GM23248 (cell line): Measurements from ENCODE around the gene ZNF768. TPM values are rescaled to one million over a fixed set of nuclear protein-coding genes. Genes with fewer than 3 reads are reported as not detected.

Source experiments
- DNase-seq: peaks from one replicate; pipeline ENCODE4 v3.0.0-alpha.2; 2015
- H2AFZ ChIP-seq: fragments of 200-600 bp; sonication (generic); 2 replicates; pipeline ENCODE4 v1.6.1; 2016; ENCODE audit warnings: antibody characterized with exemption
- H3F3A ChIP-seq: fragments of 200-600 bp; sonication (generic); 2 replicates; pipeline ENCODE4 v1.6.1; 2016; ENCODE audit warnings: mild to moderate bottlenecking, antibody characterized with exemption, mixed run types; ENCODE audit not compliant: insufficient read depth
- H3K27ac ChIP-seq: fragments of 200-600 bp; sonication (generic); 2 replicates; pipeline ENCODE4 v1.5.1; 2016; ENCODE audit warnings: mild to moderate bottlenecking
- H3K27me3 ChIP-seq: fragments of 200-600 bp; sonication (generic); replicated peaks from 2 replicates; pipeline ENCODE4 v1.6.1; 2016; ENCODE audit warnings: mild to moderate bottlenecking; ENCODE audit not compliant: insufficient read depth
- H3K36me3 ChIP-seq: fragments of 200-600 bp; sonication (generic); 2 replicates; pipeline ENCODE4 v1.6.1; 2016; ENCODE audit warnings: low read depth, mild to moderate bottlenecking
- H3K4me1 ChIP-seq: fragments of 200-600 bp; sonication (generic); 2 replicates; pipeline ENCODE4 v1.6.1; 2016; ENCODE audit warnings: mild to moderate bottlenecking; ENCODE audit not compliant: insufficient read depth
- H3K4me2 ChIP-seq: fragments of 200-600 bp; sonication (generic); one replicate; pipeline ENCODE4 v1.6.1; 2016; ENCODE audit warnings: mild to moderate bottlenecking; ENCODE audit not compliant: unreplicated experiment
- H3K4me3 ChIP-seq: fragments of 200-600 bp; sonication (generic); 2 replicates; pipeline ENCODE4 v1.5.1; 2016; ENCODE audit warnings: mild to moderate bottlenecking
- H3K79me2 ChIP-seq: fragments of 200-600 bp; sonication (generic); 2 replicates; pipeline ENCODE4 v1.6.1; 2016; ENCODE audit warnings: mild to moderate bottlenecking; ENCODE audit not compliant: insufficient read depth
- H3K9ac ChIP-seq: fragments of 200-600 bp; sonication (generic); 2 replicates; pipeline ENCODE4 v1.6.1; 2016; ENCODE audit warnings: mild to moderate bottlenecking
- H3K9me2 ChIP-seq: fragments of 200-600 bp; sonication (generic); 2 replicates; pipeline ENCODE4 v1.6.1; 2016; ENCODE audit warnings: mixed run types, mild to moderate bottlenecking, moderate library complexity; ENCODE audit not compliant: insufficient read depth
- H3K9me3 ChIP-seq: fragments of 200-600 bp; sonication (generic); one replicate; pipeline ENCODE4 v1.6.1; 2017; ENCODE audit warnings: low read depth
- H4K20me1 ChIP-seq: fragments of 200-600 bp; sonication (generic); 2 replicates; pipeline ENCODE4 v1.6.0; 2016; ENCODE audit not compliant: insufficient read depth
- EZH2 ChIP-seq: fragments of 200-600 bp; sonication (generic); IDR thresholded peaks from 2 replicates; pipeline ENCODE4 v1.6.1; 2018; ENCODE audit warnings: antibody characterized with exemption, mild to moderate bottlenecking; ENCODE audit not compliant: insufficient read depth, poor library complexity, severe bottlenecking
- EZH2phosphoT487 ChIP-seq: fragments of 200-600 bp; sonication (generic); IDR thresholded peaks from 2 replicates; pipeline ENCODE4 v1.6.1; 2018; ENCODE audit warnings: antibody characterized with exemption, moderate library complexity, mild to moderate bottlenecking, low read depth; ENCODE audit not compliant: insufficient read depth
- WGBS, 2 experiments: methylation state at CpG; one replicate each; pipeline ENCODE4 v1.1.6; 2015 to 2017; ENCODE audit warnings: low lambda C conversion rate in 2 of 2, low coverage in 1 of 2; ENCODE audit errors: missing lambda C conversion rate in 2 of 2; 5-methylcytosine and 5-hydroxymethylcytosine counted together
- in situ Hi-C: fragments of 300-500 bp; cut with MboI; formaldehyde crosslinking; loops from 2 replicates; pipeline ENCODE4 v1.15.0; 2020
- polyA plus RNA-seq: library from polyadenylated mRNA; unstranded; fragments of >200 nt; fragmentation: Nextera tagmentation; extraction: Ambion mirVana; gene quantifications from 2 replicates; pipeline ENCODE4 v1.2.1, GENCODE V29; 2016
- total RNA-seq: library from RNA; depleted of rRNA; stranded (reverse); fragments of >200 nt; shearing (Covaris generic); gene quantifications from 2 replicates; pipeline ENCODE4 v1.2.3, GENCODE V29; 2014

Gene ZNF768
- total and polyA plus RNA-seq, 2 experiments from 2014 or later: 5.0 to 38.4 TPM

GRCh38 chr16:30569746-30570635 is 43.6 kb upstream of the ZNF768 start:
- 91 to 92% methylated on average over 34 of the region's 44 CpGs for WGBS, 2 experiments
- in situ Hi-C loops: no loop called here
- Histone ChIP-seq H3K9me3 (no peaks in the 10 kb centered on the region), H2AFZ (no peak overlapping the region), H3K9ac (no peak overlapping the region), H3K27me3 (no peaks in the 10 kb centered on the region), H3K27ac (no peak overlapping the region), H3K4me3 (no peak overlapping the region), H3F3A (peaks cover 8% of the 10 kb centered on the region; the same call in 1 of the 2 replicates), H3K79me2 (no peaks in the 10 kb centered on the region), H4K20me1 (no peaks in the 10 kb centered on the region), H3K4me1 (peaks cover 4% of the 10 kb centered on the region; the same call in 1 of the 2 replicates), H3K4me2 (no peak overlapping the region), H3K36me3 (no peaks in the 10 kb centered on the region), H3K9me2 (no peaks in the 10 kb centered on the region)
- DNase-seq: no peak
- no peak for TF ChIP-seq EZH2

DNA sequence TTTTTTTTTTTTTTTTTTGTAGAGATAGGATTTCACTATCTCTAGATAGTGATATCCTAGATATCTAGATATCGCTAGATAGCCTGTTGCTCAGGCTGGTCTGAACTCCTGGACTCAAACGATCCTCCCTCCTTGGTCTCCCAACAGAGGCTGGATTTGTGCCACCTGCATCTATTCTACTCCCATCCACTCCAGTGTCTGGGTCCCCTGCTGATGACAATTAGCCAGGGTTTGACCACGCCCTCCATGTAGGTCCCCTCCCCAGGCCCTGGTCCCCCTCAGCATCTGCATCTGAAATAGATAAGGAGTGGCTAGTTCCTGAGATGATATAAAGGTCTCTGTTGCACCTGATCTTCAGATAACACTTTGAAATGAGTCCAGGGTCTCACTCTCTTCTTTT is 42.9 kb upstream of the ZNF768 start:
- in situ Hi-C loops: no loop called here

GRCh38 chr16:30567991-30568638 is 41.7 kb upstream of the ZNF768 start:
- no peaks in the 10 kb centered on the region for H4K20me1 ChIP-seq
- H3K79me2 ChIP-seq: no peaks in the 10 kb centered on the region
- H3K9me3 ChIP-seq: no peaks in the 10 kb centered on the region
- H3K9ac ChIP-seq: no peak overlapping the region
- WGBS, 2 experiments: 63 to 70% methylated on average over 6 of the region's 6 CpGs
- in situ Hi-C loops: no loop called here
- H3K4me1 ChIP-seq: peaks cover 4% of the 10 kb centered on the region; the same call in 1 of the 2 replicates
- H3K4me3 ChIP-seq: no peak overlapping the region
- no peaks in the 10 kb centered on the region for H3K27me3 ChIP-seq
- peaks cover 3% of the 10 kb centered on the region; the same call in 1 of the 2 replicates for H3F3A ChIP-seq
- DNase-seq: peak; percentile 60
- no peak overlapping the region for H3K27ac ChIP-seq
- no peak overlapping the region for H3K4me2 ChIP-seq
- no peaks in the 10 kb centered on the region for H3K36me3 ChIP-seq
- TF ChIP-seq EZH2 (no peak), EZH2phosphoT487 (no peak)
- H2AFZ ChIP-seq: no peak overlapping the region
- H3K9me2 ChIP-seq: no peaks in the 10 kb centered on the region

More for the DNA sequence above, 42.9 kb upstream of the ZNF768 start:
- Histone ChIP-seq H3F3A (peaks cover 3% of the 10 kb centered on the region; the same call in 1 of the 2 replicates), H3K4me2 (no peak overlapping the region), H3K9me2 (no peaks in the 10 kb centered on the region), H4K20me1 (no peaks in the 10 kb centered on the region), H3K27me3 (no peaks in the 10 kb centered on the region), H2AFZ (no peak overlapping the region), H3K36me3 (no peaks in the 10 kb centered on the region), H3K9me3 (no peaks in the 10 kb centered on the region), H3K4me3 (no peak overlapping the region), H3K79me2 (no peaks in the 10 kb centered on the region), H3K9ac (no peak overlapping the region), H3K27ac (no peak overlapping the region), H3K4me1 (peaks cover 4% of the 10 kb centered on the region; the same call in 1 of the 2 replicates)
- no peak for DNase-seq
- TF ChIP-seq EZH2: no peak
- no peak for TF ChIP-seq EZH2phosphoT487
- 97 to 100% methylated on average over 3 of the region's 3 CpGs for WGBS, 2 experiments

DNA sequence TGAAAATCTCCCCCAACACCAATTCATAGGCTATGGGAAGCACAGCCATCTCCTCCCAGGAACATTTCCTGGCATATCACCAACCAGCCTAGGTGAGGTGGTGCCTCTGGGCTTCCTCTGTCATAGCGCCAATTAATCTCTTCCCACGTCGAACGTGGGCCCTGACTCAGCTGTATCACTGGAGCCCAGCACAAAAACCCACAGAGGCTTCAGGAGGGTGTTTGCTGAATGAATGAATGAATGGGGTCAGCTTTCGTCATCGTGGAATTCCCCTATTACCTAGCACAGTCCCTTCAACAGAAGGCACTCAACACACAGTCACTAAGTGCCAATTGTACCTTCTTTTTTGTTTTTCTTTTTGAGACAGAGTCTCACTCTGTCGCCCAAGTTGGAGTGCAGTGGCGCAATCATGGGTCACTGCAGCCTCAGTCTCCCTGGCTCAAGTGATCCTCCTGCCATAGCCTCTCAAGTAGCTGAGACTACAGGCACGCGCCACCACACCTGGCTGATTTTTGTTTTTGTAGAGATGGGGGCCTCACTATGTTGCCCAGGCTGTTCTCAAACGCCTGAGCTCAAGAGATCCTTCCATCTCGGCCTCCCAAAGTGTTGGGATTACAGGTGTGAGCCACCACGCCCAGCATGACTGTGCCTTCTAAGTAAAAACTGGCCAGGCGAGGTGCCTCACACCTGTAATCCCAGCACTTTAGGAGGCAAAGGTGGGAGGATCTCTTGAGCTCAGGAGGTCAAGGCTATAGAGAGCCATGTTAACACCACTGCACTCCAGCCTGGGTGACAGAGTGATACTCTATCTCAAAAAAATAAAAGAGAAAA is 41.0 kb upstream of the ZNF768 start:
- no peak overlapping the region for H3K9ac ChIP-seq
- no peaks in the 10 kb centered on the region for H3K36me3 ChIP-seq
- WGBS, 2 experiments: 83 to 84% methylated on average over 14 of the region's 14 CpGs
- no peaks in the 10 kb centered on the region for H3K79me2 ChIP-seq
- peaks cover 3% of the 10 kb centered on the region; the same call in 1 of the 2 replicates for H3F3A ChIP-seq
- TF ChIP-seq EZH2phosphoT487 (no peak), EZH2 (no peak)
- H4K20me1 ChIP-seq: no peaks in the 10 kb centered on the region
- H3K9me2 ChIP-seq: no peaks in the 10 kb centered on the region
- H3K4me2 ChIP-seq: no peak overlapping the region
- in situ Hi-C loops: no loop called here
- H2AFZ ChIP-seq: no peak overlapping the region
- H3K9me3 ChIP-seq: no peaks in the 10 kb centered on the region
- no peak overlapping the region for H3K27ac ChIP-seq
- no peaks in the 10 kb centered on the region for H3K27me3 ChIP-seq
- no peak for DNase-seq
- H3K4me1 ChIP-seq: peaks cover 4% of the 10 kb centered on the region; the same call in 1 of the 2 replicates
- H3K4me3 ChIP-seq: no peak overlapping the region
